ENCODE results near the gene PCCA.

GRCh38 chr13:100102042-100102441 is 13.1 kb downstream of the PCCA start:
- no peak for TF ChIP-seq POLR2AphosphoS5 (IDR thresholded peaks at IDR 0.05)
- no peak for TF ChIP-seq CTCF (IDR thresholded peaks at IDR 0.05)
- TF ChIP-seq POLR2A (IDR thresholded peaks at IDR 0.05): no peak

Data from prostate gland (tissue), 2 donors.